ENCODE data around the gene GHRHR.

The GHRHR gene

DNA sequence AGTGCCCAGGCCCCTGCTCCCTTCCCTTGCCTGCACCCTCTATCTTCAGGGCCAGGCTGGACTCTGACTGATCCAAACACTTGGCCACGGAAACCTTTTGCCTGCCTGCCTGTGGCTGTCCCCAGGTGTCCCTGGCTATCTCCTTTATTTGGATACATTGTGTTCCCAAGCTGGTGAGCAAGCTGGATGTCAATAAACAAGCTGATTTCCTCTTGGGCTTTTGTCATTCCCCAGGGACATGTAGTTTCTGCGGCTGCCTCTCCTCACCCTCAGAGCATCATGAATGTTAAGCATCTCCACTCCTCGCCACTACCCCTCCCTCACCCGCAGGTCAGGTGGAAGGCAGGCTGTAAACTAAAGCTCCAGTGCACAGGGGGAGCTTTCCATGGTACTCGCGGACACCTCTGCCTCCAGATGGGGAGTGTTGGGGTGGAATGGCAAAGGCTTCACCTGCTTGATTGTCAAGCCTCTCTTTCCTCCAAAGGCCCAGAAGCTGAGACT, 6.9 kb downstream of the GHRHR start:
- Histone ChIP-seq H3K27me3 (ENCODE audit: control insufficient read depth, low read length) (peaks cover 3% of the 10 kb centered on the region; the same call in 1 of the 2 replicates), H3K36me3 (ENCODE audit: control insufficient read depth, low read length) (no peaks in the 10 kb centered on the region), H4K20me1 (ENCODE audit: control insufficient read depth, insufficient read depth, low read depth, low read length) (no peaks in the 10 kb centered on the region), H3K9me2 (replicated peaks; ENCODE audit: control insufficient read depth, low read length) (no peaks in the 10 kb centered on the region), H3K4me1 (ENCODE audit: control insufficient read depth, low read length) (peaks cover 20% of the 10 kb centered on the region), H3K4me3 (ENCODE audit: low read length) (no peak overlapping the region), H3K27ac (ENCODE audit: low read depth, low read length) (no peak overlapping the region), H3F3A (ENCODE audit: control insufficient read depth, insufficient read depth) (no peaks in the 10 kb centered on the region), H3K79me2 (ENCODE audit: control insufficient read depth, low read length) (no peaks in the 10 kb centered on the region), H3K4me2 (ENCODE audit: low read length) (no peak overlapping the region), H3K9me3 (ENCODE audit: control insufficient read depth, insufficient read depth, low read length) (no peaks in the 10 kb centered on the region)
- TF ChIP-seq EZH2phosphoT487 (IDR thresholded peaks at IDR 0.05; ENCODE audit: borderline replicate concordance, low read length): no peak
- TF ChIP-seq, protein P1, sequence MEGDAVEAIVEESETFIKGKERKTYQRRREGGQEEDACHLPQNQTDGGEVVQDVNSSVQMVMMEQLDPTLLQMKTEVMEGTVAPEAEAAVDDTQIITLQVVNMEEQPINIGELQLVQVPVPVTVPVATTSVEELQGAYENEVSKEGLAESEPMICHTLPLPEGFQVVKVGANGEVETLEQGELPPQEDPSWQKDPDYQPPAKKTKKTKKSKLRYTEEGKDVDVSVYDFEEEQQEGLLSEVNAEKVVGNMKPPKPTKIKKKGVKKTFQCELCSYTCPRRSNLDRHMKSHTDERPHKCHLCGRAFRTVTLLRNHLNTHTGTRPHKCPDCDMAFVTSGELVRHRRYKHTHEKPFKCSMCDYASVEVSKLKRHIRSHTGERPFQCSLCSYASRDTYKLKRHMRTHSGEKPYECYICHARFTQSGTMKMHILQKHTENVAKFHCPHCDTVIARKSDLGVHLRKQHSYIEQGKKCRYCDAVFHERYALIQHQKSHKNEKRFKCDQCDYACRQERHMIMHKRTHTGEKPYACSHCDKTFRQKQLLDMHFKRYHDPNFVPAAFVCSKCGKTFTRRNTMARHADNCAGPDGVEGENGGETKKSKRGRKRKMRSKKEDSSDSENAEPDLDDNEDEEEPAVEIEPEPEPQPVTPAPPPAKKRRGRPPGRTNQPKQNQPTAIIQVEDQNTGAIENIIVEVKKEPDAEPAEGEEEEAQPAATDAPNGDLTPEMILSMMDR (IDR thresholded peaks at IDR 0.05; ENCODE audit: low read depth, low read length, poor library complexity, severe bottlenecking): no peak

DNA sequence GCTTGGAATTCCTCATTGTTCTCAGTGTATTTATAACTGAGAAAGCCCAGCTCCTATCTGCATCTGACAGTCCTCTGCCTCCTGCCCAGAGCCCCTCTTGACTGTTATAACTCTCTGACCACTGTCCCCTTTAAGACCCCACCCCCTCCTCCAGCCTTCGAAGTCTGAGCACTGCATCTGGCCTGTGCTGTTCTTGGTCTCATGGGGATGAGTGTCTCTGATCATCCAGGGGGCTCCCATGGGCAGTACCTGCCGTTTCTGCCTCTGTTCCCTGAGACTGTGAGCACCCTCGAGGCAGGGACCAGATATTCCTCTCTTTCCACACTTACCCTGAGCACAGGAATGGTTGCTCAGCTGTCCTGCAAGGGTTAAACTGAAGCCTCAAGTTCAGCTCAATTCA, 7.7 kb downstream of the GHRHR start:
- no peak overlapping the region for H3K4me2 ChIP-seq (ENCODE audit: low read length)
- no peak for TF ChIP-seq EZH2phosphoT487 (IDR thresholded peaks at IDR 0.05; ENCODE audit: borderline replicate concordance, low read length)
- TF ChIP-seq, protein P1 (IDR thresholded peaks at IDR 0.05; ENCODE audit: low read depth, low read length, poor library complexity, severe bottlenecking): no peak
- H3K79me2 ChIP-seq (ENCODE audit: control insufficient read depth, low read length): no peaks in the 10 kb centered on the region
- H3K27me3 ChIP-seq (ENCODE audit: control insufficient read depth, low read length): peaks cover 3% of the 10 kb centered on the region; the same call in 1 of the 2 replicates
- no peaks in the 10 kb centered on the region for H4K20me1 ChIP-seq (ENCODE audit: control insufficient read depth, insufficient read depth, low read depth, low read length)
- no peaks in the 10 kb centered on the region for H3K9me2 ChIP-seq (replicated peaks; ENCODE audit: control insufficient read depth, low read length)
- H3K36me3 ChIP-seq (ENCODE audit: control insufficient read depth, low read length): no peaks in the 10 kb centered on the region
- no peak overlapping the region for H3K4me3 ChIP-seq (ENCODE audit: low read length)
- H3K27ac ChIP-seq (ENCODE audit: low read depth, low read length): no peak overlapping the region
- H3K9me3 ChIP-seq (ENCODE audit: control insufficient read depth, insufficient read depth, low read length): no peaks in the 10 kb centered on the region
- H3K4me1 ChIP-seq (ENCODE audit: control insufficient read depth, low read length): peaks cover 20% of the 10 kb centered on the region
- H3F3A ChIP-seq (ENCODE audit: control insufficient read depth, insufficient read depth): no peaks in the 10 kb centered on the region

DNA sequence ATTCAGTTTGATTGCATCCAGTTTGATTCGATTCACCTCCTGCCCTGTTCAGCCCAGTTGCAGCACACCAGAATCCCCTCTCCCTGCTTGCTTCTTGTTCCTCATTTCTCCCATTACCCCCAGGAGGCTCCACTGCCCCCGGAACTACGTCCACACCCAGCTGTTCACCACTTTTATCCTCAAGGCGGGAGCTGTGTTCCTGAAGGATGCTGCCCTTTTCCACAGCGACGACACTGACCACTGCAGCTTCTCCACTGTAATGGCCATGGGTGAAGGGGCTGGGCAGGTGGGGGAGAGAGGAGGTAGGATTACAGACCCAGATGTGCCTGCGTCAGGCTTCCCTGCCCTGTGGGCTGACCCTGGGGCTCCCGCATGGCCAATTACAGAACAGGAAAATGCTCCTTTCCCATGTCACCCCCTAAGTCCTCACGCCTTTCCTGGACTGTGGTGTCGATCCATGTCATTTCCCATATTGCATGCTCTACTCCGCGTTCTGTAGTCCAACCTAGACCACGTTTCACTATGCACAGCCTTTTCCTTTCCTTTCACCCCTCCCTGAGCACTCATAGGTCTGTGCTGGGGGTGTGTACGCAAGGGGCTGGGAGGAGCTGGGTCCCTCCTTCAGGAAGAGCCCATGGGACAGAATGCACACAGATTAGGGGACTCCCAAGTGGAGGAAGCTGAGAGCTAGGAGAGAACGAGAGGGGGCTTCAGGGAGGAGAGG, 8.2 kb downstream of the GHRHR start:
- H3F3A ChIP-seq (ENCODE audit: control insufficient read depth, insufficient read depth): no peaks in the 10 kb centered on the region
- peaks cover 20% of the 10 kb centered on the region for H3K4me1 ChIP-seq (ENCODE audit: control insufficient read depth, low read length)
- TF ChIP-seq, protein P1 (IDR thresholded peaks at IDR 0.05; ENCODE audit: low read depth, low read length, poor library complexity, severe bottlenecking): no peak
- TF ChIP-seq EZH2phosphoT487 (IDR thresholded peaks at IDR 0.05; ENCODE audit: borderline replicate concordance, low read length): no peak
- no peaks in the 10 kb centered on the region for H3K9me3 ChIP-seq (ENCODE audit: control insufficient read depth, insufficient read depth, low read length)
- H3K9me2 ChIP-seq (replicated peaks; ENCODE audit: control insufficient read depth, low read length): no peaks in the 10 kb centered on the region
- H3K27ac ChIP-seq (ENCODE audit: low read depth, low read length): no peak overlapping the region
- no peaks in the 10 kb centered on the region for H3K79me2 ChIP-seq (ENCODE audit: control insufficient read depth, low read length)
- no peak overlapping the region for H3K4me3 ChIP-seq (ENCODE audit: low read length)
- no peak overlapping the region for H3K4me2 ChIP-seq (ENCODE audit: low read length)
- H3K27me3 ChIP-seq (ENCODE audit: control insufficient read depth, low read length): peaks cover 3% of the 10 kb centered on the region; the same call in 1 of the 2 replicates
- H4K20me1 ChIP-seq (ENCODE audit: control insufficient read depth, insufficient read depth, low read depth, low read length): no peaks in the 10 kb centered on the region; the same call in 1 of the 2 replicates
- H3K36me3 ChIP-seq (ENCODE audit: control insufficient read depth, low read length): no peaks in the 10 kb centered on the region
